Activated CD8-positive, alpha-beta memory T cell treated with anti-CD3 and anti-CD28 coated beads for 4 hours (primary cell): ENCODE measurements around the gene PRR4.

Experiments
- DNase-seq, 2 donors: peaks; one replicate each; pipeline ENCODE4 v3.0.0-alpha.2; 2020; ENCODE audit warnings: low read depth in 2 of 2

The PRR4 gene

DNA sequence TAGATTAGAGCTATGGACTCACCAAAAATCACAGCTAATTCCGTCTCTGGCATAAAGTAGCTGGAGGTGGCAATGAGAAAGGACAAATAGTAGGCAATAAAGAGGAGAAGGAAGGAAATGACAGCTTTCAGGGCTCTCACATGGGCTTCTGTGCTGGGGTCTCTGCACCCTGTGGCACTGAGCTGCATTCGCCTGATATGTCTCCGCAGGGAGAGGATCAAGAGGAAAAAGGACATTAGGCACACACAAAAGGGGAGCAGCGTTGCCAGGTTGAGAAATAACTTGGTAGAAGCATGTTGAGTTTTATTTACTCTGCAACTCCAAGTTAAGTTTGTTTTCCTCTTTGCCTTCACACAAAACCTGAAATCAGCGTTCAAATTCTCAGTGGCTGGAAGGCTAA is 47.5 kb downstream of the PRR4 start:
- DNase-seq = no peak
